SK-N-SH (cell line): Measurements from ENCODE around the gene VMP1. TPM values are rescaled to one million over a fixed set of nuclear protein-coding genes. Genes with fewer than 3 reads are reported as not detected.
A peak's percentile ranks its signal among the peaks of the same experiment; 100 is the strongest.

Source experiments
- CTCF ChIA-PET: fragments of 300-600, 350-600 bp; formaldehyde crosslinking; extraction: SDS; loops from one replicate; lab custom pipeline; 2021; lab: Yijun Ruan, JAX
- POLR2A ChIA-PET: fragments of 350-600 bp; sonication (Branson Sonifier 250); formaldehyde crosslinking; extraction: SDS; loops from one replicate; lab custom pipeline; 2020; ENCODE audit warnings: antibody characterized with exemption, inconsistent platforms; lab: Yijun Ruan, JAX
- DNase-seq: peaks from one replicate; pipeline ENCODE4 v3.0.0; 2012
- H2AFZ ChIP-seq: fragments of 200-600 bp; sonication (generic); 2 replicates; pipeline ENCODE4 v1.8.1; 2016; ENCODE audit warnings: antibody characterized with exemption, mild to moderate bottlenecking, low read depth
- H3F3A ChIP-seq: fragments of 200-600 bp; sonication (generic); replicated peaks from 2 replicates; pipeline ENCODE3; 2016; ENCODE audit warnings: antibody characterized with exemption, mild to moderate bottlenecking; ENCODE audit not compliant: insufficient read depth
- H3K27ac ChIP-seq, 2 experiments: fragments of 200-500 bp in 1 of 2; fragments of 200-600 bp in 1 of 2; sonication (Bioruptor generic) in 1 of 2; sonication (generic), shearing (Covaris generic) in 1 of 2; 2 replicates each; pipeline versions ENCODE4 v1.5.1 to v1.6.1; 2014 to 2016; ENCODE audit warnings: low read depth in 2 of 2, inconsistent platforms in 1 of 2, low read length in 1 of 2, mild to moderate bottlenecking in 1 of 2, mixed read lengths in 1 of 2
- H3K27me3 ChIP-seq: fragments of 200-600 bp; sonication (generic), shearing (Covaris generic); 2 replicates; pipeline ENCODE4 v1.6.1; 2016; ENCODE audit warnings: mixed run types; ENCODE audit not compliant: insufficient read depth
- H3K36me3 ChIP-seq, 2 experiments: fragments of 200-500 bp in 1 of 2; fragments of 200-600 bp in 1 of 2; sonication (Bioruptor generic) in 1 of 2; sonication (generic) in 1 of 2; replicated peaks in 1 of 2; 2 replicates each; pipeline versions ENCODE3 to v1.5.1; 2014 to 2016; ENCODE audit warnings: low read length in 1 of 2, mild to moderate bottlenecking in 1 of 2; ENCODE audit not compliant: insufficient read depth in 2 of 2, control insufficient read depth in 1 of 2
- H3K4me1 ChIP-seq, 2 experiments: fragments of 200-500 bp in 1 of 2; fragments of 200-600 bp in 1 of 2; sonication (Bioruptor generic) in 1 of 2; sonication (generic), shearing (Covaris generic) in 1 of 2; 2 replicates each; pipeline versions ENCODE4 v1.5.1 to v1.6.1; 2014 to 2016; ENCODE audit warnings: low read depth in 1 of 2, low read length in 1 of 2, mixed run types in 1 of 2; ENCODE audit not compliant: insufficient read depth in 2 of 2, control insufficient read depth in 1 of 2
- H3K4me2 ChIP-seq: fragments of 200-600 bp; sonication (generic), shearing (Covaris generic); 2 replicates; pipeline ENCODE4 v1.6.1; 2017; ENCODE audit warnings: mixed run types
- H3K4me3 ChIP-seq, 2 experiments: fragments of 200-500 bp in 1 of 2; fragments of 200-600 bp in 1 of 2; sonication (Bioruptor generic) in 1 of 2; sonication (generic), shearing (Covaris generic) in 1 of 2; 2 replicates each; pipeline versions ENCODE4 v1.5.1 to v1.8.1; 2014 to 2016; ENCODE audit warnings: low read depth in 2 of 2, inconsistent platforms in 1 of 2, low read length in 1 of 2, mild to moderate bottlenecking in 1 of 2, mixed read lengths in 1 of 2, moderate library complexity in 1 of 2
- H3K79me2 ChIP-seq: fragments of 200-600 bp; sonication (generic); 2 replicates; pipeline ENCODE4 v1.8.1; 2017; ENCODE audit warnings: mild to moderate bottlenecking; ENCODE audit not compliant: insufficient read depth
- H3K9ac ChIP-seq: fragments of 200-600 bp; sonication (generic); 2 replicates; pipeline ENCODE4 v1.6.1; 2017; ENCODE audit warnings: mixed run types
- H3K9me2 ChIP-seq: fragments of 200-600 bp; sonication (generic); 2 replicates; pipeline ENCODE4 v1.6.1; 2017; ENCODE audit warnings: mixed run types
- H3K9me3 ChIP-seq: fragments of 200-600 bp; sonication (generic); 2 replicates; pipeline ENCODE4 v1.6.1; 2017; ENCODE audit warnings: mixed run types, mild to moderate bottlenecking, moderate library complexity
- H4K20me1 ChIP-seq: fragments of 200-600 bp; sonication (generic); 2 replicates; pipeline ENCODE4 v1.6.1; 2017; ENCODE audit warnings: mild to moderate bottlenecking, mixed run types; ENCODE audit not compliant: insufficient read depth
- EP300 ChIP-seq, 2 experiments: IDR thresholded peaks; 2 replicates each; pipeline versions ENCODE4 v1.4.0 to v1.6.1; 2012; ENCODE audit warnings: borderline replicate concordance in 1 of 2, low read depth in 1 of 2, low read length in 1 of 2
- FOXJ3 ChIP-seq: sonication (generic); formaldehyde crosslinking; IDR thresholded peaks from 2 replicates; pipeline ENCODE4 v1.5.1; 2020; ENCODE audit warnings: mild to moderate bottlenecking, missing genetic modification reagents
- FOXM1 ChIP-seq: IDR thresholded peaks from 2 replicates; pipeline ENCODE4 v1.4.0; 2012; ENCODE audit warnings: low read depth, mild to moderate bottlenecking
- GABPA ChIP-seq: IDR thresholded peaks from 2 replicates; pipeline ENCODE4 v1.4.0; 2012; ENCODE audit warnings: low read depth, mild to moderate bottlenecking
- IRF3 ChIP-seq: fragments of 150-350 bp; IDR thresholded peaks from 2 replicates; pipeline ENCODE4 v1.6.1; 2016; ENCODE audit warnings: mild to moderate bottlenecking, low read depth, low read length
- NFIC ChIP-seq: IDR thresholded peaks from 2 replicates; pipeline ENCODE4 v1.4.0; 2012; ENCODE audit warnings: borderline replicate concordance
- NRF1 ChIP-seq: IDR thresholded peaks from 2 replicates; pipeline ENCODE4 v1.6.1; 2012; ENCODE audit warnings: low read depth, mild to moderate bottlenecking, low read length
- POLR2AphosphoS5 ChIP-seq: IDR thresholded peaks from 2 replicates; pipeline ENCODE4 v1.6.1; 2012; ENCODE audit warnings: low read depth, low read length
- RAD21 ChIP-seq: IDR thresholded peaks from 2 replicates; pipeline ENCODE4 v1.6.1; 2012; ENCODE audit warnings: mild to moderate bottlenecking, low read length
- RCOR1 ChIP-seq: fragments of 150-350 bp; IDR thresholded peaks from 2 replicates; pipeline ENCODE4 v1.6.1; 2017; ENCODE audit warnings: antibody characterized with exemption, low read length
- REST ChIP-seq: IDR thresholded peaks from 2 replicates; pipeline ENCODE4 v1.6.1; 2012; ENCODE audit warnings: mild to moderate bottlenecking, low read depth, low read length, moderate library complexity
- RXRA ChIP-seq: IDR thresholded peaks from 2 replicates; pipeline ENCODE4 v1.4.0; 2012; ENCODE audit warnings: low read depth, mild to moderate bottlenecking, borderline replicate concordance
- SIN3A ChIP-seq: IDR thresholded peaks from 2 replicates; pipeline ENCODE4 v1.6.1; 2012; ENCODE audit warnings: low read depth, mild to moderate bottlenecking, low read length, moderate library complexity, borderline replicate concordance
- SMC3 ChIP-seq: IDR thresholded peaks from 2 replicates; pipeline ENCODE4 v1.6.1; 2012; ENCODE audit warnings: low read depth, low read length, improper control_type of control experiment
- TAF1 ChIP-seq: IDR thresholded peaks from 2 replicates; pipeline ENCODE4 v1.6.1; 2012; ENCODE audit warnings: low read depth, mild to moderate bottlenecking, low read length, moderate library complexity, borderline replicate concordance
- TEAD4 ChIP-seq: IDR thresholded peaks from 2 replicates; pipeline ENCODE4 v1.4.0; 2012; ENCODE audit warnings: mild to moderate bottlenecking, borderline replicate concordance; ENCODE audit not compliant: insufficient read depth
- USF1 ChIP-seq: IDR thresholded peaks from 2 replicates; pipeline ENCODE4 v1.4.0; 2012; ENCODE audit warnings: low read depth, borderline replicate concordance
- USF2 ChIP-seq: fragments of 150-350 bp; IDR thresholded peaks from 2 replicates; pipeline ENCODE4 v1.6.1; 2017; ENCODE audit warnings: antibody characterized with exemption, low read length, low read depth, borderline replicate concordance
- WGBS: methylation state at CpG from one replicate; pipeline ENCODE4 v1.1.6; 2017; ENCODE audit warnings: low lambda C conversion rate; 5-methylcytosine and 5-hydroxymethylcytosine counted together
- polyA plus RNA-seq, 3 experiments: library from polyadenylated mRNA; depleted of rRNA; stranded (reverse); fragments of >200 nt; gene quantifications; 2 replicates each; pipeline ENCODE4 v1.2.3, GENCODE V29; 2012

Gene VMP1
- polyA plus RNA-seq, 1 of the 3 experiments (the other 2 are of a cell fraction), result 169 TPM

GRCh38 chr17:59760160-59760559 is 52.7 kb downstream of the VMP1 start:
- Histone ChIP-seq H3K9me3 (no peaks in the 10 kb centered on the region), H3K4me2 (no peak overlapping the region), H3K9me2 (no peaks in the 10 kb centered on the region), H3K4me3 (no peak overlapping the region), H3K9ac (no peak overlapping the region), H3F3A (peaks cover 74% of the 10 kb centered on the region), H4K20me1 (no peaks in the 10 kb centered on the region), H3K27ac (peak overlapping the region in 1 of 2 experiments; percentile 100; a peak in 2 of 4 replicates), H2AFZ (no peak overlapping the region), H3K4me1 (peaks cover 0 to 47% of the 10 kb centered on the region in 2 experiments; a peak in 3 of 4 replicates), H3K27me3 (no peaks in the 10 kb centered on the region), H3K79me2 (peaks cover 60% of the 10 kb centered on the region), H3K36me3 (peaks cover 3 to 42% of the 10 kb centered on the region in 2 experiments)
- POLR2A ChIA-PET, result no interaction called here
- CTCF ChIA-PET, result interaction anchor here (0.6 to 1.7 kb wide), 5 partner anchors 13 to 672 kb away, joined by 3 read pairs; no protein-coding TSS in a partner anchor
- 96% methylated on average over 1 of the region's 1 CpG for WGBS
- TF ChIP-seq REST (no peak), RCOR1 (no peak), SMC3 (no peak), NFIC (no peak), FOXJ3 (no peak), FOXM1 (no peak), TAF1 (no peak), RAD21 (no peak), TEAD4 (no peak), IRF3 (no peak), SIN3A (no peak), RXRA (no peak), NRF1 (no peak), EP300 (IDR thresholded peaks at IDR 0.05; ENCODE audit: borderline replicate concordance in 1 of 2, low read depth in 1 of 2, low read length in 1 of 2) (no peak), USF2 (no peak), USF1 (no peak), POLR2AphosphoS5 (no peak), GABPA (no peak)
- no peak for DNase-seq
